ENCODE data around the gene RPS8.
"Not testable (repeated sequence)": the region's sequence is repeated elsewhere in the genome, so short reads cannot be mapped to it uniquely, and the experiment has no call there.

The RPS8 gene

GRCh38 chr1:44780583-44781121 lies 5.3 kb downstream of the RPS8 start:
- no peak for DNase-seq (ENCODE audit: low read depth, low spot score)

GRCh38 chr1:44783697-44784093 lies 8.4 kb downstream of the RPS8 start:
- DNase-seq (ENCODE audit: low read depth, low spot score) = no peak

GRCh38 chr1:44784094-44785028 lies 9.0 kb downstream of the RPS8 start:
- DNase-seq (ENCODE audit: low read depth, low spot score) = no peak

- DNase-seq (ENCODE audit: low read depth, low spot score) = no peak
Observed at GRCh38 chr1:44785029-44785380, 9.7 kb downstream of the RPS8 start.

GRCh38 chr1:44785501-44786137 lies 10.3 kb downstream of the RPS8 start:
- DNase-seq (ENCODE audit: low read depth, low spot score) = no peak

- no peak for DNase-seq (ENCODE audit: low read depth, low spot score)
Observed at GRCh38 chr1:44786138-44786840, 10.9 kb downstream of the RPS8 start.

- DNase-seq (ENCODE audit: low read depth, low spot score) = no peak
Observed at GRCh38 chr1:44786841-44787426, 11.6 kb downstream of the RPS8 start.

GRCh38 chr1:44787506-44787905 lies 12.2 kb downstream of the RPS8 start:
- no peak for DNase-seq (ENCODE audit: low read depth, low spot score)

- DNase-seq (ENCODE audit: low read depth, low spot score) = no peak
Observed at GRCh38 chr1:44788120-44788860, 12.9 kb downstream of the RPS8 start, which contains the start of gene BEST4. Gene BEST4, minus strand, starts transcription at chr1:44788170. Its CDS starts 465 bp downstream, at chr1:44787705.

- DNase-seq (ENCODE audit: low read depth, low spot score) = no peak
Observed at GRCh38 chr1:44790968-44791801, 15.8 kb downstream of the RPS8 start.

GRCh38 chr1:44792736-44793502 lies 17.6 kb downstream of the RPS8 start:
- DNase-seq (ENCODE audit: low read depth, low spot score) = no peak

- DNase-seq (ENCODE audit: low read depth, low spot score) = not testable (repeated sequence)
Observed at GRCh38 chr1:44797886-44798285, 22.5 kb downstream of the RPS8 start.

- no peak for DNase-seq (ENCODE audit: low read depth, low spot score)
Observed at GRCh38 chr1:44798481-44799365, 23.4 kb downstream of the RPS8 start.

- no peak for DNase-seq (ENCODE audit: low read depth, low spot score)
Observed at GRCh38 chr1:44799770-44800584, 24.6 kb downstream of the RPS8 start, which contains the start of gene PLK3. Gene PLK3, plus strand, starts transcription at chr1:44800377. Its CDS starts 87 bp downstream, at chr1:44800464.

- DNase-seq (ENCODE audit: low read depth, low spot score) = no peak
Observed at GRCh38 chr1:44801491-44802305, 26.4 kb downstream of the RPS8 start.

GRCh38 chr1:44802306-44803061 lies 27.1 kb downstream of the RPS8 start:
- no peak for DNase-seq (ENCODE audit: low read depth, low spot score)

All from iPS DF 19.7 (cell line).